HG03045 (cell line): ENCODE data around the gene SLC7A1.
"Not testable (repeated sequence)": the region's sequence is repeated elsewhere in the genome, so short reads cannot be mapped to it uniquely, and the experiment has no call there.

Experiments
- ATAC-seq: cut with Tn5 transposase; IDR thresholded peaks from one replicate; pipeline ENCODE4 v1.9.1; 2021; ENCODE audit warnings: mild to moderate bottlenecking, moderate library complexity; ENCODE audit not compliant: unreplicated experiment

Gene SLC7A1

GRCh38 chr13:29595380-29596063, at the start of gene SLC7A1:
TSS of gene SLC7A1 (minus strand) at chr13:29595688. CDS start at chr13:29536188, 59,500 bp downstream.
- peak; percentile 87 for ATAC-seq

- ATAC-seq = no peak
Measured at GRCh38 chr13:29640665-29641064, 45.2 kb upstream of the SLC7A1 start.

GRCh38 chr13:29636831-29637230, 41.3 kb upstream of the SLC7A1 start:
- not testable (repeated sequence) for ATAC-seq

GRCh38 chr13:29624997-29625396, 29.5 kb upstream of the SLC7A1 start:
- no peak for ATAC-seq

- no peak for ATAC-seq
Measured at GRCh38 chr13:29621841-29622240, 26.4 kb upstream of the SLC7A1 start.

- ATAC-seq = no peak
Measured at GRCh38 chr13:29621051-29621800, 25.7 kb upstream of the SLC7A1 start.

GRCh38 chr13:29619995-29620394, 24.5 kb upstream of the SLC7A1 start:
- no peak for ATAC-seq

- no peak for ATAC-seq
Measured at GRCh38 chr13:29613101-29613500, 17.6 kb upstream of the SLC7A1 start.

GRCh38 chr13:29607465-29607864, 12.0 kb upstream of the SLC7A1 start:
- no peak for ATAC-seq

- no peak for ATAC-seq
Measured at GRCh38 chr13:29605860-29606526, 10.5 kb upstream of the SLC7A1 start.

- ATAC-seq = no peak
Measured at GRCh38 chr13:29598321-29598720, 2.8 kb upstream of the SLC7A1 start.

GRCh38 chr13:29597706-29598105, 2.2 kb upstream of the SLC7A1 start:
- ATAC-seq = no peak

- no peak for ATAC-seq
Measured at GRCh38 chr13:29597246-29597645, 1.8 kb upstream of the SLC7A1 start.

- no peak for ATAC-seq
Measured at GRCh38 chr13:29596064-29596418, 553 bp upstream of the SLC7A1 start.

GRCh38 chr13:29594710-29595379, 643 bp downstream of the SLC7A1 start:
- peak; percentile 47 for ATAC-seq

- ATAC-seq = peak; percentile 32
Measured at GRCh38 chr13:29594303-29594709, 1.2 kb downstream of the SLC7A1 start.

GRCh38 chr13:29593605-29594297, 1.7 kb downstream of the SLC7A1 start:
- ATAC-seq = no peak

- ATAC-seq = no peak
Measured at GRCh38 chr13:29591310-29591709, 4.2 kb downstream of the SLC7A1 start.

GRCh38 chr13:29589967-29590366, 5.5 kb downstream of the SLC7A1 start:
- no peak for ATAC-seq

- no peak for ATAC-seq
Measured at GRCh38 chr13:29589234-29589633, 6.3 kb downstream of the SLC7A1 start.

GRCh38 chr13:29587645-29588044, 7.8 kb downstream of the SLC7A1 start:
- no peak for ATAC-seq
